ENCODE data around the gene NEMP1. TPM values are rescaled to one million over a fixed set of nuclear protein-coding genes. Genes with fewer than 3 reads are reported as not detected.
A peak's percentile ranks its signal among the peaks of the same experiment; 100 is the strongest.

Gene NEMP1
- total and polyA plus RNA-seq, 2 experiments from 2014 or later, result 5.9 to 7.6 TPM

DNA sequence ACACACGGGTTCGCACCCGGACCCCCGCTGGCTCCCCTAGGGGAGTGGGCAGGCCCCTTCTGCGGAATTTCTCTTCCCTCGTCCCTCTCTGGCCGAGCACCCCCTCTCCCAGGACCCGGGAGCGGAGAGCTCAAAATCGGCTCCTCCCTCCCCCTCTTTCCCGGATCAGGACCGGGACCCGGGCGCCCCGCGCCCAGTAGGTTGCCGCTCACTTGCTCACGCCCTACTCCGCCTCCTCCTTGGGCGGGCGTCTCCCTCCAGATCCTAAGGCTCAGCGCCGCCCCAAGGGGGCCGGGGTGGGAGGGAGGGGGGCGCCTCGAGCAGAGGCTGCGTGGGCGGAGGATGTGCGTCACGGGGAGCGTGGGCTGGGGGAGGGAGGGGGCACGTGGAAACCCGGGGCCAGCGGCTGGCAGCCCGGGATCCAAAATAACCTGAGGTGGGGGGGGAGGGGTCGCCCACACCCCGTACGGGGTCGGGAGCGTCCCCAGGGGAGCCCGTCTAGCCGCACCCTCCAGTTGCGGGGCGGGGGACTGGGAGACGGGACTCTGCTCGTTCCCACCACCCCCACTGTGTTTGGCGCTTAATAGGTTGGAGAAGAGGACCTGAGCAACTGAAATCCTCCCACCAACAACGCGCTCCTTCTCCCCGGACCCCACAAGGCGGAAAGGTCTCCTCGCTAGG is 8.6 kb upstream of the NEMP1 start:
- peak; percentile 97 for DNase-seq
- Histone ChIP-seq H3F3A (ENCODE audit: insufficient read depth) (peaks cover 29% of the 10 kb centered on the region), H3K36me3 (ENCODE audit: low read depth) (peaks cover 10% of the 10 kb centered on the region; the same call in 1 of the 2 replicates), H2AFZ (peak overlapping the region; percentile 68), H3K79me2 (ENCODE audit: insufficient read depth) (peaks cover 30% of the 10 kb centered on the region), H3K27me3 (replicated peaks; ENCODE audit: insufficient read depth) (no peaks in the 10 kb centered on the region), H3K9ac (peak overlapping the region; percentile 91), H4K20me1 (ENCODE audit: insufficient read depth) (no peaks in the 10 kb centered on the region), H3K27ac (peak overlapping the region; percentile 99), H3K9me3 (ENCODE audit: low read depth) (no peaks in the 10 kb centered on the region), H3K4me2 (ENCODE audit: unreplicated experiment) (peak overlapping the region; percentile 85), H3K9me2 (ENCODE audit: insufficient read depth) (no peaks in the 10 kb centered on the region), H3K4me3 (peak overlapping the region; percentile 80), H3K4me1 (ENCODE audit: insufficient read depth) (peaks cover 15% of the 10 kb centered on the region)
- TF ChIP-seq EZH2 (IDR thresholded peaks at IDR 0.05; ENCODE audit: insufficient read depth, poor library complexity, severe bottlenecking) (no peak), EZH2phosphoT487 (IDR thresholded peaks at IDR 0.05; ENCODE audit: insufficient read depth, low read depth) (no peak)
- 1 to 2% methylated on average over 24 to 48 of the region's 52 CpGs for WGBS, 2 experiments (ENCODE audit: low coverage in 1 of 2, low lambda C conversion rate in 2 of 2, missing lambda C conversion rate in 2 of 2)
- in situ Hi-C loops (cut with MboI), result no loop called here

DNA sequence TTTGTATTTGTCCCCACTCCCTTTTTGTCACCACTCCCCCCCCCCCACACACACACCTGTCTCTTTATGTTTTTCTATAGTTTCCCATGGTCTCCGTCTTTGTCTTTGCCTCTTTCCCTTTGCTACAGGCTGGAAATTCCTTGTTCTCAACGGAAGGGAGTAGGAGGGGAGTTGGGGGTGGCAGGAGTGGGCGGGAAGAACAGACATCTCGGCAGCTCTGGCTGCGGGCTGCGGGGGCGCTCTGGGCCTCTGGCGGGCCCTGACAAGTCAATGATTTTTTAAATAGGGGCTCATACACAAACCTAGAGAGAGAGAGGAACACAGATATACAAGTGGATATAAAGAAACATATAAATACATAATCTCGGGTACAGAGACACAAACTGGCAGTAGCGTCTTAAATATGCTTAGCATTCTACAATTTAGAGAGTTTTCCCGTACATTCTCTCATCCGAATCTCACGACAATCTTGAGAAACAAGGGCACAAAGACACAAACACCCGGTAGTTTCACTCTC is 8.0 kb upstream of the NEMP1 start:
- H2AFZ ChIP-seq, result peak overlapping the region; percentile 68
- TF ChIP-seq EZH2 (IDR thresholded peaks at IDR 0.05; ENCODE audit: insufficient read depth, poor library complexity, severe bottlenecking) (no peak), EZH2phosphoT487 (IDR thresholded peaks at IDR 0.05; ENCODE audit: insufficient read depth, low read depth) (no peak)
- peak overlapping the region; percentile 99 for H3K27ac ChIP-seq

DNA sequence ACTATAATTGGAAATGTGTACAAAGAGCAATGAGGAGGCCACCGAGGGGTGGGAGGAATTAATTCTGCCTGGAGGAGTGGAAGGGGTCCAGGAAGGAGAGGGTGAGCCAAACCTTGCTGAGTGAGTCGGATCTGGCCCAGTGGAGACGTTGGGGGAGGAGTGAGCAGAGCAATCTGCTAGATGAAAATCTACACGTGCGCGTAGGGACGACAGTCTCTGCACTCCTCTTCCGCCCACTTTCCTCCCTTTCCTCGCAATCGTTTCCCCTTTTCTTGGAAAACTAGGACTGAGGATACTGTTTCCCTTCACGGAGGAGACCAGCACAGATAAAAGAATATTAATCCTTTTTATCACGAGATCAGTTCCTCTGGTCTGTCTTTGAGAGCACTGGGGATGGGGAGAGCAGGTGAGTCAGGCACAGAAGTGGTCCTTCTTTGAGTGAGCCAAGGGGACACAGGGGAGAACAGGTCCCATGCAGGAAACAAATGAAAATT is 7.5 kb upstream of the NEMP1 start:
- Histone ChIP-seq H3F3A (ENCODE audit: insufficient read depth) (peaks cover 29% of the 10 kb centered on the region), H3K36me3 (ENCODE audit: low read depth) (no peaks in the 10 kb centered on the region; the same call in 1 of the 2 replicates), H3K9me3 (ENCODE audit: low read depth) (no peaks in the 10 kb centered on the region), H3K4me3 (peak overlapping the region; percentile 80), H2AFZ (peak overlapping the region; percentile 68), H3K4me2 (ENCODE audit: unreplicated experiment) (peak overlapping the region; percentile 85), H3K27ac (peak overlapping the region; percentile 99), H3K79me2 (ENCODE audit: insufficient read depth) (peaks cover 19% of the 10 kb centered on the region), H3K27me3 (replicated peaks; ENCODE audit: insufficient read depth) (no peaks in the 10 kb centered on the region), H3K9ac (peak overlapping the region; percentile 91), H4K20me1 (ENCODE audit: insufficient read depth) (no peaks in the 10 kb centered on the region), H3K9me2 (ENCODE audit: insufficient read depth) (no peaks in the 10 kb centered on the region), H3K4me1 (ENCODE audit: insufficient read depth) (peaks cover 11% of the 10 kb centered on the region)
- DNase-seq, result peak; percentile 81
- no peak for TF ChIP-seq EZH2phosphoT487 (IDR thresholded peaks at IDR 0.05; ENCODE audit: insufficient read depth, low read depth)
- TF ChIP-seq EZH2 (IDR thresholded peaks at IDR 0.05; ENCODE audit: insufficient read depth, poor library complexity, severe bottlenecking), result no peak
- 1 to 9% methylated on average over 12 of the region's 12 CpGs for WGBS, 2 experiments (ENCODE audit: low coverage in 1 of 2, low lambda C conversion rate in 2 of 2, missing lambda C conversion rate in 2 of 2)
- in situ Hi-C loops (cut with MboI), result no loop called here

More for the DNA sequence above, 8.0 kb upstream of the NEMP1 start:
- Histone ChIP-seq H3K9me2 (ENCODE audit: insufficient read depth) (no peaks in the 10 kb centered on the region), H3K4me3 (peak overlapping the region; percentile 80), H3K36me3 (ENCODE audit: low read depth) (peaks cover 4% of the 10 kb centered on the region; the same call in 1 of the 2 replicates), H3K9me3 (ENCODE audit: low read depth) (no peaks in the 10 kb centered on the region), H4K20me1 (ENCODE audit: insufficient read depth) (no peaks in the 10 kb centered on the region), H3K27me3 (replicated peaks; ENCODE audit: insufficient read depth) (no peaks in the 10 kb centered on the region), H3K79me2 (ENCODE audit: insufficient read depth) (peaks cover 24% of the 10 kb centered on the region), H3K4me2 (ENCODE audit: unreplicated experiment) (peak overlapping the region; percentile 85), H3K4me1 (ENCODE audit: insufficient read depth) (peaks cover 11% of the 10 kb centered on the region), H3K9ac (peak overlapping the region; percentile 91), H3F3A (ENCODE audit: insufficient read depth) (peaks cover 29% of the 10 kb centered on the region)
- peak; percentile 78 for DNase-seq
- WGBS, 2 experiments (ENCODE audit: low coverage in 1 of 2, low lambda C conversion rate in 2 of 2, missing lambda C conversion rate in 2 of 2), result 0 to 1% methylated on average over 14 of the region's 14 CpGs
- in situ Hi-C loops (cut with MboI), result no loop called here

DNA sequence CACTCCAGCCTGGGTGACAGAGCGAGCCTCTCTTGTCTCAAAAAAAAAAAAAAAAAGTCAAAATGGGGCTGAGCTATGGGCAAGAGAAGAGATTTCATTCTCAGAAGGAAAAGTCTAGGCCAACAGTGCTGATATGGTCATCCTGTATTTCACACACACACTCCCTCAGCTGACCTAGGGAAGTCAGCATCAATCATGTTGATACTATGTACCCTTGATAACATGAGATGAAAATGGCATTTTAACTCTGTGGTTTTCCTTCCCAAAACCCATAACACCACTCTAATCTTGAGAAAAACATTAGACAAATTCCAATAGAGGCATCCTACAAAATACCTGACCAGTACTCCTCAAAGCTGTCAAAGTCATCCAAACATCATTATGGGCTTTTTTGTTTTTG is 2.3 kb upstream of the NEMP1 start:
- H3K79me2 ChIP-seq (ENCODE audit: insufficient read depth), result peaks cover 17% of the 10 kb centered on the region
- no peak for TF ChIP-seq EZH2 (IDR thresholded peaks at IDR 0.05; ENCODE audit: insufficient read depth, poor library complexity, severe bottlenecking)
- TF ChIP-seq EZH2phosphoT487 (IDR thresholded peaks at IDR 0.05; ENCODE audit: insufficient read depth, low read depth), result no peak
- H3K4me1 ChIP-seq (ENCODE audit: insufficient read depth), result peaks cover 18% of the 10 kb centered on the region
- in situ Hi-C loops (cut with MboI), result no loop called here
- WGBS, 2 experiments (ENCODE audit: low coverage in 1 of 2, low lambda C conversion rate in 2 of 2, missing lambda C conversion rate in 2 of 2), result 93 to 100% methylated on average over 1 of the region's 1 CpG
- no peaks in the 10 kb centered on the region for H4K20me1 ChIP-seq (ENCODE audit: insufficient read depth)
- H3K9ac ChIP-seq, result no peak overlapping the region
- H3K4me3 ChIP-seq, result no peak overlapping the region
- no peaks in the 10 kb centered on the region for H3K9me3 ChIP-seq (ENCODE audit: low read depth)
- H3K27me3 ChIP-seq (replicated peaks; ENCODE audit: insufficient read depth), result no peaks in the 10 kb centered on the region
- no peak overlapping the region for H3K4me2 ChIP-seq (ENCODE audit: unreplicated experiment)
- DNase-seq, result no peak
- no peaks in the 10 kb centered on the region for H3K36me3 ChIP-seq (ENCODE audit: low read depth)
- H3K9me2 ChIP-seq (ENCODE audit: insufficient read depth), result no peaks in the 10 kb centered on the region
- peaks cover 29% of the 10 kb centered on the region for H3F3A ChIP-seq (ENCODE audit: insufficient read depth)
- no peak overlapping the region for H2AFZ ChIP-seq
- H3K27ac ChIP-seq, result no peak overlapping the region
